OCI-M2 (cell line): ENCODE results near the gene ADGB.
"Not testable (repeated sequence)": the region's sequence is repeated elsewhere in the genome, so short reads cannot be mapped to it uniquely, and the experiment has no call there.

ENCODE experiments used
- DNase-seq: peaks from one replicate; lab custom pipeline; 2025; ENCODE audit not compliant: unreplicated experiment; lab: John Stamatoyannopoulos, UW

Gene ADGB

GRCh38 chr6:146598772-146599405 is at the start of gene ADGB:
TSS of gene ADGB (plus strand) at chr6:146598972. CDS start at chr6:146599041, 69 bp downstream.
- DNase-seq, result no peak

- no peak for DNase-seq
Measured at GRCh38 chr6:146550911-146551310, 47.9 kb upstream of the ADGB start.

GRCh38 chr6:146551545-146551944 is 47.2 kb upstream of the ADGB start:
- DNase-seq, result no peak

GRCh38 chr6:146553377-146554135 is 45.2 kb upstream of the ADGB start:
- DNase-seq, result no peak

- DNase-seq, result no peak
Measured at GRCh38 chr6:146560607-146561006, 38.2 kb upstream of the ADGB start.

- DNase-seq, result not testable (repeated sequence)
Measured at GRCh38 chr6:146566661-146567060, 32.1 kb upstream of the ADGB start.

- DNase-seq, result not testable (repeated sequence)
Measured at GRCh38 chr6:146568619-146569018, 30.2 kb upstream of the ADGB start.

GRCh38 chr6:146574211-146574610 is 24.6 kb upstream of the ADGB start:
- DNase-seq, result no peak

- no peak for DNase-seq
Measured at GRCh38 chr6:146578054-146578453, 20.7 kb upstream of the ADGB start.

- DNase-seq, result no peak
Measured at GRCh38 chr6:146581968-146582367, 16.8 kb upstream of the ADGB start.

GRCh38 chr6:146582857-146583256 is 15.9 kb upstream of the ADGB start:
- DNase-seq, result no peak

GRCh38 chr6:146583966-146584365 is 14.8 kb upstream of the ADGB start:
- DNase-seq, result no peak

- DNase-seq, result no peak
Measured at GRCh38 chr6:146587459-146587858, 11.3 kb upstream of the ADGB start.

GRCh38 chr6:146590492-146590891 is 8.3 kb upstream of the ADGB start:
- DNase-seq, result no peak

GRCh38 chr6:146592451-146592850 is 6.3 kb upstream of the ADGB start:
- DNase-seq, result no peak

- no peak for DNase-seq
Measured at GRCh38 chr6:146593986-146594385, 4.8 kb upstream of the ADGB start.

- DNase-seq, result no peak
Measured at GRCh38 chr6:146594495-146594894, 4.3 kb upstream of the ADGB start.

- peak; percentile 69 for DNase-seq
Measured at GRCh38 chr6:146595972-146596731, 2.6 kb upstream of the ADGB start.

- no peak for DNase-seq
Measured at GRCh38 chr6:146601352-146601751, 2.6 kb downstream of the ADGB start.

- no peak for DNase-seq
Measured at GRCh38 chr6:146602526-146602925, 3.8 kb downstream of the ADGB start.

GRCh38 chr6:146613947-146614346 is 15.2 kb downstream of the ADGB start:
- DNase-seq, result no peak

- no peak for DNase-seq
Measured at GRCh38 chr6:146620655-146621054, 21.9 kb downstream of the ADGB start.
